Measurements from ENCODE around the gene NOL6. TPM values are rescaled to one million over a fixed set of nuclear protein-coding genes. Genes with fewer than 3 reads are reported as not detected.

The NOL6 gene
- total RNA-seq, 2 donors from 2014 or later, result 20.8 to 34.9 TPM

DNA sequence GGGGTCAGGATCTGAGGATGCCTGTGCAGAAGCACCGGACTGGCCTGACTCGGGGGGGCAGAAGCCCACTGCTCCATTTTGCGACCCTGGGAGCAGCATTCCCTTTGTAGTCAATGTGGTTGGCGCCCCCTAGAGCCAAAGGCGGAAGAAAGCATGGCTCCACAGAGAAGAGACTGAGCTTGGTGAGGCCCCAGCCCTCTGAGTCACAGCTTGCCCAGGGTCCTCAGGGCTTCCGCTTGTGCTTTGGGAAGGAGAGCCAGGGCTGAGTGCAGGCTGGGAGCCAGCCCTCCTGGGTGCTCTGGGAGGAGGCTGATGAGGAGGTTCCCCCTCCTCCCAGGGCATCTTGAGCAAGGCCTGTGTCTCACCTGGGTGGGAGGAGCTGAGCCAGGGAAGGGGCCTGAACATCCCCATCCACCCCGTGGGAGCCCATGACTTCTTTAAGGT is 20.9 kb downstream of the NOL6 start:
- Histone ChIP-seq H3K4me1 (ENCODE audit: control insufficient read depth in 1 of 2, low read depth in 2 of 2) (peaks cover 0 to 5% of the 10 kb centered on the region in 2 donors), H3K4me3 (no peak overlapping the region), H3K36me3 (no peaks in the 10 kb centered on the region), H3K27ac (no peak overlapping the region), H3K9me3 (no peaks in the 10 kb centered on the region), H3K27me3 (replicated peaks; ENCODE audit: insufficient read depth) (no peaks in the 10 kb centered on the region)
- DNase-seq (ENCODE audit: low spot score), result no peak
- ATAC-seq (ENCODE audit: insufficient number of reproducible peaks, low FRiP score, low read depth), result no peak
- TF ChIP-seq, protein P1, sequence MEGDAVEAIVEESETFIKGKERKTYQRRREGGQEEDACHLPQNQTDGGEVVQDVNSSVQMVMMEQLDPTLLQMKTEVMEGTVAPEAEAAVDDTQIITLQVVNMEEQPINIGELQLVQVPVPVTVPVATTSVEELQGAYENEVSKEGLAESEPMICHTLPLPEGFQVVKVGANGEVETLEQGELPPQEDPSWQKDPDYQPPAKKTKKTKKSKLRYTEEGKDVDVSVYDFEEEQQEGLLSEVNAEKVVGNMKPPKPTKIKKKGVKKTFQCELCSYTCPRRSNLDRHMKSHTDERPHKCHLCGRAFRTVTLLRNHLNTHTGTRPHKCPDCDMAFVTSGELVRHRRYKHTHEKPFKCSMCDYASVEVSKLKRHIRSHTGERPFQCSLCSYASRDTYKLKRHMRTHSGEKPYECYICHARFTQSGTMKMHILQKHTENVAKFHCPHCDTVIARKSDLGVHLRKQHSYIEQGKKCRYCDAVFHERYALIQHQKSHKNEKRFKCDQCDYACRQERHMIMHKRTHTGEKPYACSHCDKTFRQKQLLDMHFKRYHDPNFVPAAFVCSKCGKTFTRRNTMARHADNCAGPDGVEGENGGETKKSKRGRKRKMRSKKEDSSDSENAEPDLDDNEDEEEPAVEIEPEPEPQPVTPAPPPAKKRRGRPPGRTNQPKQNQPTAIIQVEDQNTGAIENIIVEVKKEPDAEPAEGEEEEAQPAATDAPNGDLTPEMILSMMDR (IDR thresholded peaks at IDR 0.05), result peak; percentile 22

DNA sequence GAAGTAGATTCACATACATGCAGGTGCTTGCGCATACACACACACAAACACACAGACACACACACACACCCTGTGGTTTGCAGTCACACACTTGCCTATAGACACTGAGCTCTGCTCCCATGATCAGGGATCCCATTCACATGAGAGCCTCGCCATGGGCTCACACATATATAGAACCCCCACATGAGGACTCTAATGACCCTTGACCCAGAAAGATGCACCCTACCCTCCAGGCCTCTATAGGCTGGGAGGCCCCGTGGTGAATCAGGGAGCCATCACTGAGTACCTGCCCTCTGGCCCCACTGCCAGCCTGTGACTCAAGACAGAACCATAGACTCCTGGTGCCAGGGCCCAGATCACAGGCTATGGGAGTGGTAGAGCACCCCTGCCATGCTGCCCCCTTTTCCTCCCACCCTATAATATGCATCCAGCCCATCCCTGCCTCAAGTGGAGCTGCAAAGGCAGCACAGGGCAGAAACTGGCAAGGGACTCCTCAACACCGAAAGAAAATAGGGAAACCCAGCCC is 23.0 kb downstream of the NOL6 start:
- no peaks in the 10 kb centered on the region for H3K9me3 ChIP-seq
- TF ChIP-seq, protein P1 (IDR thresholded peaks at IDR 0.05), result no peak
- no peak overlapping the region for H3K27ac ChIP-seq
- no peaks in the 10 kb centered on the region for H3K36me3 ChIP-seq
- H3K27me3 ChIP-seq (replicated peaks; ENCODE audit: insufficient read depth), result no peaks in the 10 kb centered on the region
- H3K4me3 ChIP-seq, result no peak overlapping the region
- DNase-seq (ENCODE audit: low spot score), result no peak
- peaks cover 0 to 20% of the 10 kb centered on the region in 2 donors for H3K4me1 ChIP-seq (ENCODE audit: control insufficient read depth in 1 of 2, low read depth in 2 of 2)
- ATAC-seq (ENCODE audit: insufficient number of reproducible peaks, low FRiP score, low read depth), result no peak

DNA sequence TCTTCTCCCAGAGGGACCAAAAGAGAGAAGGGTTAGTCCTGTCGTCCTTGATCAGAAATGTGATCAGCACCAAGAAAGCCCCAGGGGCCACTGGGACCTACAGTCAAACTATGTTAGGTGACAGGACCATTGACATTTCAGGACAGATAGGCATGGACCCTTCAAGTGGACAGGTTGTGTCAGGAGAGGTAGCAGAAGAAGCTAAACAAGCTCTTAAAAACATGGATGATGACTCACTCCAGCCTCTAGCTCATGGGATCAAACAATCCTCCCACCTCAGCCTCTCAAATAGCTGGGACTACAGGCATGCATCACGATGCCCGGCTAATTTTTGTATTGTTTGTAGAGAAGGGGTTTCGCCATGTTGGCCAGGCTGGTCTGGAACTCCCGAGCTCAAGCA is 24.0 kb downstream of the NOL6 start:
- Histone ChIP-seq H3K9me3 (no peaks in the 10 kb centered on the region), H3K27me3 (replicated peaks; ENCODE audit: insufficient read depth) (no peaks in the 10 kb centered on the region), H3K36me3 (no peaks in the 10 kb centered on the region), H3K4me1 (ENCODE audit: control insufficient read depth in 1 of 2, low read depth in 2 of 2) (peaks cover 0 to 20% of the 10 kb centered on the region in 2 donors), H3K4me3 (no peak overlapping the region), H3K27ac (no peak overlapping the region)
- TF ChIP-seq, protein P1 (IDR thresholded peaks at IDR 0.05), result no peak
- ATAC-seq (ENCODE audit: insufficient number of reproducible peaks, low FRiP score, low read depth), result no peak
- no peak for DNase-seq (ENCODE audit: low spot score)

DNA sequence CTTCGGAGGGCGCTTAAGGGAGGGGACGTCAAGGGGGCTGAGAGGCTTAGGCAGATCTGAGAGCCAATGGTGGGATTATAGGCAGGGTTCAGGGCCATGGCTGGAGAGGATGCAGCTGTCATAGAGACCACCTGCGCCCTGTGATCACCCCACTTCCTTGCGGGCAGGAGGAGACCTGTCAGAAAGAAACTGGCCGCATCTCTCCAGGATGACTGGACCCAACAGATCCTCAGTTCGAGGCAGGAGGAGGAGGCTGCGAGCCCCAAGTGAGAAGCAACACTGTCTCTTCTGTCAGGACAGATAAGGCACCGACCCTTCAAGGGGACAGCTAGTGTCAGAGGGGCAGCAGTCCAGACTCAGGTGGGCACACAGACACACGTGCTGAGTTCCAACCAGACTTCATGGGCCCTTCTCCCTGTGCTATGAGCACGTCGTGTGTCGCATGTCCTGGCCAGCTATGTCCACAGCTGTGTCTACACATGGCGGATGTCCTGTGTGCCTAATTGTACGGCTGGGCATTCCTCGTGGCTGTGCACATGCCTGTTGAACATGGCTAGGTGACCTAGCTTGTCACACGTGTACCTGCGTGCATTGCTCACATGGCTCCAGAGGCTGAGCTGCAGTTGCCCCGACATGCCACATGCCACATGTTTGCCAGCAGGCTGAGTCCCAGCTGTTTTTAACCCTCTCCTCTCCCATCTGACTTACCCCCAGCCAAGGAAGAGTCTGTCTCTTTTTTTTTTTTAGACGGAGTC is 25.7 kb downstream of the NOL6 start:
- TF ChIP-seq, protein P1 (IDR thresholded peaks at IDR 0.05), result no peak
- no peak overlapping the region for H3K27ac ChIP-seq
- ATAC-seq (ENCODE audit: insufficient number of reproducible peaks, low FRiP score, low read depth) (no peak), DNase-seq (ENCODE audit: low spot score) (no peak)
- H3K36me3 ChIP-seq, result no peaks in the 10 kb centered on the region
- peaks cover 0 to 20% of the 10 kb centered on the region in 2 donors for H3K4me1 ChIP-seq (ENCODE audit: control insufficient read depth in 1 of 2, low read depth in 2 of 2)
- no peaks in the 10 kb centered on the region for H3K27me3 ChIP-seq (replicated peaks; ENCODE audit: insufficient read depth)
- H3K9me3 ChIP-seq, result no peaks in the 10 kb centered on the region
- H3K4me3 ChIP-seq, result peak overlapping the region; percentile 72

DNA sequence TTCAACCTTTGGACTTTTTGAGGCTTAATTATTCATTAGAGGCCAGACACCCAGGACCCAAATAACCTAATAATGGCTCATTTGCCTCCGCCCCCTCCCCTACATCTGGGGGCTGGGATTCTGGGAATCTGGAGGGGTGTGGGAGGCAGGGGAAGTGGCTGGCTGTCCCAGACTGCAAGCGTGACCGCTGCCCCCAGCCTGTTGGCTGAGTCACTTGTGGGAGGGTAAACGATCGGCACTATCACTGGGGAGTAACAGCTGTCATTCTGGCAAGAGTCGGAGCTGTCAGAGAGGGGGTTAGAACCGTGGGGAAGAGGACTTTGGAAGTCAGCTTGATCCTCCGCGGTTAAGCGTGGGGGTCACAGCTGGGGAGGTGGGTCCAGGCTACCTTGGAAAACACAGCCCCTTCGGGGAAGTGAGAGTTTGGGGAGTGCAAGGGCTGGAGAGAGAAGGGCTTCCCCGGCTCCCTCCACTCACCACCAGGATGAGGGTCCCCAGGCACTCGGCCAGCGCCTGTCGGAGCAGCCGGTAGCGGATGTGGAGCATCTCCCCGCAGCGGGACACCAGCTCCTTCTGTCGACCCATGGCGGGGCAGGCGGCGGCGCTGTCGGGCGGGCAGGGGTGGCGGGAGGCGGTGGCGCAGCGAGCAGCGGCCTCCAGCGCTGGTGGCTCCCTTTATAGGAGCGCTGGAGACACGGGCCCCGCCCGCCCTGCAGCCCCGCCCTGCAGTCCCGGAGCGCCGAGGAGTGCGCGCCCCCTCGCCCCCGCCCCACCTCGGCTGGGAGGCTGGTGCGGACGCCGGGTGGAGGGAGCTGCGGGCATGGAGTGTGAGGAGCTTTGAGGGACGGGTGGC is 26.6 kb downstream of the NOL6 start, which contains the start of gene AQP3:
TSS of gene AQP3 (minus strand) at position 648 of the 853 bp plus-strand sequence. CDS start at position 585, 63 bp downstream.
- Histone ChIP-seq H3K4me1 (ENCODE audit: control insufficient read depth in 1 of 2, low read depth in 2 of 2) (peaks cover 0 to 20% of the 10 kb centered on the region in 2 donors), H3K9me3 (no peaks in the 10 kb centered on the region), H3K4me3 (peak within 1 kb of the TSS; percentile 72), H3K27ac (no peak within 1 kb of the TSS), H3K36me3 (no peaks in the 10 kb centered on the region), H3K27me3 (replicated peaks; ENCODE audit: insufficient read depth) (no peaks in the 10 kb centered on the region)
- TF ChIP-seq, protein P1 (IDR thresholded peaks at IDR 0.05), result peak; percentile 29
- peak; percentile 31 for ATAC-seq (ENCODE audit: insufficient number of reproducible peaks, low FRiP score, low read depth)
- DNase-seq (ENCODE audit: low spot score), result no peak

Measured in thoracic aorta (tissue), 2 donors.